H1 (cell line): ENCODE measurements around the gene RIPOR3. TPM values are rescaled to one million over a fixed set of nuclear protein-coding genes. Genes with fewer than 3 reads are reported as not detected.

Source experiments
- CHD7 ChIP-seq: fragments of 300-600 bp; sonication (generic); IDR thresholded peaks from 2 replicates; pipeline ENCODE4 v1.7.1; 2012; ENCODE audit warnings: low read length, moderate library complexity, mild to moderate bottlenecking, inconsistent platforms; ENCODE audit not compliant: insufficient replicate concordance
- SUZ12 ChIP-seq: fragments of 200-600 bp; sonication (generic); IDR thresholded peaks from 2 replicates; pipeline ENCODE4 v1.6.1; 2012; ENCODE audit warnings: mild to moderate bottlenecking, inconsistent platforms, low read length, moderate library complexity, mixed read lengths
- TAF7 ChIP-seq: optimal IDR thresholded peaks from 2 replicates; pipeline ENCODE3; 2011; ENCODE audit warnings: low read depth, mild to moderate bottlenecking, inconsistent platforms, low read length, moderate library complexity, borderline replicate concordance
- polyA plus RNA-seq, 7 experiments: library from polyadenylated mRNA; depleted of rRNA in 3 of 7; stranded (reverse) in 5 of 7; unstranded in 2 of 7; fragments of >200 nt in 5 of 7; fragments of 200-250 nt in 2 of 7; gene quantifications; 1 replicate in 5 of 7; 2 replicates in 1 of 7; 4 replicates in 1 of 7; pipeline versions ENCODE4 v1.2.1 to v1.2.3, GENCODE V29; 2011 to 2013; ENCODE audit warnings: missing spikeins in 2 of 7, mixed read lengths in 2 of 7
- total RNA-seq: library from RNA; stranded (reverse); fragmentation: NEBNext Ultra II Directional; extraction: Animal tissue kit (Norgen Biotek cat#: 25700); gene quantifications from 2 replicates; pipeline ENCODE4 v1.2.1, GENCODE V29; 2021

RIPOR3 gene
- total and polyA plus RNA-seq, 2 of the 8 experiments (the other 6 are each of a cell fraction or from before 2014, with no cell fraction given) = 3.6 to 4.5 TPM

GRCh38 chr20:50567860-50568548 lies 123.3 kb downstream of the RIPOR3 start (continued):
- TF ChIP-seq SUZ12 (no peak), CHD7 (no peak), TAF7 (no peak)
